Measurements from ENCODE around the gene HIPK3.

DNA sequence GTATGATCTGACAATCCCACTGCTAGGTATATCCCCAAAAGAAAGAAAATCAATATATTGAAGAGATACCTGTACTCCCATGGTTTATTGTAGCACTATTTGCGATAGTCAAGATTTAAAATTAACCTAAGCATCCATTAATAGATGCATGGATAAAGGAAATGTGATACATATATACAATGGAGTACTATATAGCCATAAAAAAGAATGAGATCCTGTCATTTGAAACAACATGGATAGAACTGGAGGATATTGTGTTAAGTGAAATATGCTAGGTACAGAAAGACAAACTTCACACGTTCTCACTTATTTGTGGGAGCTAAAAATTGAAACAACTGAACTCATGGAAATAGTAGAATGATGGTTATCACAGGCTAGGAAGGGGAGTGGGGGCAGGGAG is 14.6 kb upstream of the HIPK3 start:
- TF ChIP-seq, protein P1, sequence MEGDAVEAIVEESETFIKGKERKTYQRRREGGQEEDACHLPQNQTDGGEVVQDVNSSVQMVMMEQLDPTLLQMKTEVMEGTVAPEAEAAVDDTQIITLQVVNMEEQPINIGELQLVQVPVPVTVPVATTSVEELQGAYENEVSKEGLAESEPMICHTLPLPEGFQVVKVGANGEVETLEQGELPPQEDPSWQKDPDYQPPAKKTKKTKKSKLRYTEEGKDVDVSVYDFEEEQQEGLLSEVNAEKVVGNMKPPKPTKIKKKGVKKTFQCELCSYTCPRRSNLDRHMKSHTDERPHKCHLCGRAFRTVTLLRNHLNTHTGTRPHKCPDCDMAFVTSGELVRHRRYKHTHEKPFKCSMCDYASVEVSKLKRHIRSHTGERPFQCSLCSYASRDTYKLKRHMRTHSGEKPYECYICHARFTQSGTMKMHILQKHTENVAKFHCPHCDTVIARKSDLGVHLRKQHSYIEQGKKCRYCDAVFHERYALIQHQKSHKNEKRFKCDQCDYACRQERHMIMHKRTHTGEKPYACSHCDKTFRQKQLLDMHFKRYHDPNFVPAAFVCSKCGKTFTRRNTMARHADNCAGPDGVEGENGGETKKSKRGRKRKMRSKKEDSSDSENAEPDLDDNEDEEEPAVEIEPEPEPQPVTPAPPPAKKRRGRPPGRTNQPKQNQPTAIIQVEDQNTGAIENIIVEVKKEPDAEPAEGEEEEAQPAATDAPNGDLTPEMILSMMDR (IDR thresholded peaks at IDR 0.05), result no peak
- no peak for TF ChIP-seq POLR2A (IDR thresholded peaks at IDR 0.05)
